SW480 (cell line): ENCODE measurements around the gene VASH2.
"Not testable (repeated sequence)": the region's sequence is repeated elsewhere in the genome, so short reads cannot be mapped to it uniquely, and the experiment has no call there.

Source experiments
- DNase-seq: peaks from one replicate; pipeline ENCODE4 v3.0.0-alpha.2; 2016; ENCODE audit warnings: low spot score

The VASH2 gene

DNA sequence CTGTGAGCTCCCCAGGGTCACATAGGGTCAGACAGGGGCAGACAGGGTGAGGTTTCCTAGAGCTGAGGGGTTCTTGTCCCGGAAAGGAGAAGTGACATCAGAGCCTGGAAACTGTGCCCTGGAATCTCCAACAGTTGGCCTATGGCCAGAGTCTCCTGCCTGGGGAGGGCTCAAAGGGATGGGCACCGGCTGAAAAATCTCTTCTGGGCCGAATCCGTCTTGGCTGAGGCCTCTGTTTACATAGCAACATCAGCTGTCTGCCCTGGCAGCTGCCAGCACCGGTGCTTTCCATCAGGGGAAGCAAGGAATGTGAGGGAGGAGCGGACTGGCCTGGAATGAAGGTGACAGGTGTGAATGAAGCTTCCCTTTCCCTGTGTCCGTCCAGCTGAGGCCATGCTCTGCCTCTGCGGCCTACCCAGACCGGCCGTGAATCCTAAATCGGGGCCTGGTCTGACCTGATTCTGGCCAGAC lies 30.7 kb downstream of the VASH2 start:
- no peak for DNase-seq

DNA sequence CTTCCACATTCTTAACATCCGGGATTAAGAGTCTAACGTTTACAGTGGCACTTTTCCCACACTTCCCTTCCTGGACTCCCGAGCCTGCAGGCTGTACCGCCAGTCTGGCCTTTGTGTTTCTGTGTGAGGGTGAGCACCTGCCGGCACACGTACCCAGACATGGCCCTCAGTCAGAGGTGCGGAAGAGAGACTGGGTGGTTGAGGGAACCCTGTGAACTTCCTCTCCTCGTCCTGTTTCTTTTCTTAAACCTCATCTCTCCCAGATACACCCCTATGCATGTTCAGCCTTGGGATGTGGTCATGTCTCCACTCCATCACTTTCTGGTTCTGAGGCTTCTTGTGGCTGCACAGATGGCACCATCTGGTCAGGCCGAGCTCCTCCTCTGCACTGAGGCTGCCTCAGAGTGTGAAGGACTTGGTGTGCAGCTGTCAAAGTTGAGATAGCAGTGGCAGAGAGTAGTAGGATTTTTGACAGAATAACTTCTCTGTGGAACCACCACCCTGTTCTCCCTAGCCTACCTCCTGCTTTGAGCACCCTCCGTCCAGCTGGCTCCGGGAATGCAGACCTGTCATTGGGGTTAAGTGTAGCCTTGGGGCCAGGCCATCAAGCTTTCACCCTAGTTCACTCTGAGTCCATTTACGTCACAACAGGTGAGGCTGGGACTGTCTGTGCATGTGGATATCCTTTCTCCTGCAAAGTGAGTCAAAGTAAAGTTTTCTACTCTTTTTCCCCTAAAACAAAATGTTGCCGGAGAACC lies 31.4 kb downstream of the VASH2 start:
- DNase-seq, result no peak

DNA sequence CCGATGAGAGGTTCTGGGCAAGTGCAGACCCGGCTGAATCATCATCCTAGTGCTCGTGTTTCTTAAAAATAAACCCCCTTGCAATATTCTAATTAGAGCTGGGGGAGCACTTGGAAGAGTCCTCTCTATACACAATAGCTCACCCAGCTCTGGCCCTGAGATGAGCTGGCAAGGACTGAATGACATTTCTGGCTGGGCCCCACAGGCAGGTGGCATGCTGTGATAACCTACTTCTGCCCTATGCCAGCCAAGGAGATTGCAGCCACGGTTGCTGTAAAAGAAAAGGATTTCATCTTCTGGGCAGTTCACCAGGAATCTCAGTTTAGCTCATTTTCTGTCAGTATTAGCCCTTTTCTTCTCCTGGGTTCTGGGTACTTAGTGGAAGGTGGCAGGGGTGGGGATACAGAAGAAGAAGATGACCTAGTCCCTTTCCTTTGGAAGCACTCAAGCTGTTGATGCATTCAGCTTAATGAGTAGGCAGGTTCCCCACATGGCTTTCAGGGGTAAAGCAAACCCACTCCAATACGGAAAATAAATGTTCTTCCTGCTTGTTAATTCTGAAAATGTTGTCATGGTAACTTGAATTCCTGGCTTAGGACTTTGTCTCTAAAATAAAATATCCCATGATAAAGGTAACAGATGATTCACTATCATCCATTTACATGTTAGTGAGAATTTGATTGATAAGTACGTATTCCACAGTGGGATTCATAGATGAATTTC lies 32.2 kb downstream of the VASH2 start:
- DNase-seq, result no peak

DNA sequence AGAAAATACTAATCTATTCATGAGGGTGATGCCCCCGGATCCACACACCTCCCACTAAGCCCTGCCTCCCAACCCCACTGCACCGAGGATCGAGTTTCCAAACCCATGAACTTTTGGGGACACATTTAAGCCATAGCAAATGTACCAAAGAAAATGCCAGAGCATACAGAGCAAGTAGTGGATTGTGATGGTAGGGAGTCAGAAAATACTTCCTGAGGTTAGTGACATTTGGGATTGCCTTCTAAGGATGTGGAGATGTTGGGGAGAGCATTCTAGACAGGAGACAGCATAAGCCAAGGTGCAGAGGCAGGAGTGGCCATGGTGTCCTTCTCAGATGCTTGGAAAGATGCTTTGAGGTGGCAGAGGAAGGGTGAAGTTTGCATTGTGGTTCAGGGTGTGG lies 33.1 kb downstream of the VASH2 start:
- DNase-seq, result no peak

- no peak for DNase-seq
These were observed 34.4 kb downstream of the VASH2 start for GRCh38 chr1:212984522-212985291.

DNA sequence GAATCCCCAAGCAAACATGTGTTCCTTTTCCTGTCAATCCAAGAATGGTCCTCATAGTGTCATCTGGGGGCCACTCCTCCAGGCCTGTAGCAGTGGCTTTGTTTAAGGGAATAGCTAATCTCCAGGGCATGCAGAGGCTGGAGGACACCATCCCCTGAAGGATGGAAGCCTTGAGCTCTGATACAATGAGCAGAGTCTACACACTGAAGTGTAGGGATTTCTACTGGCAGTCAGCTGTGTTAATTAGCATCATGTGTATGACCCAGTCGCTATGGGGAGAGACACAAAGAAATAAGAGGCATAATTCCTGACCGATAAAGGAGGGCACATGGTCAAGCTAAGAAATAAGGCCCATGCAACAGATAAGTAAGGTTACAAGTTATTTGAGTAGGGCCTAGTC lies 36.2 kb downstream of the VASH2 start:
- DNase-seq, result no peak

DNA sequence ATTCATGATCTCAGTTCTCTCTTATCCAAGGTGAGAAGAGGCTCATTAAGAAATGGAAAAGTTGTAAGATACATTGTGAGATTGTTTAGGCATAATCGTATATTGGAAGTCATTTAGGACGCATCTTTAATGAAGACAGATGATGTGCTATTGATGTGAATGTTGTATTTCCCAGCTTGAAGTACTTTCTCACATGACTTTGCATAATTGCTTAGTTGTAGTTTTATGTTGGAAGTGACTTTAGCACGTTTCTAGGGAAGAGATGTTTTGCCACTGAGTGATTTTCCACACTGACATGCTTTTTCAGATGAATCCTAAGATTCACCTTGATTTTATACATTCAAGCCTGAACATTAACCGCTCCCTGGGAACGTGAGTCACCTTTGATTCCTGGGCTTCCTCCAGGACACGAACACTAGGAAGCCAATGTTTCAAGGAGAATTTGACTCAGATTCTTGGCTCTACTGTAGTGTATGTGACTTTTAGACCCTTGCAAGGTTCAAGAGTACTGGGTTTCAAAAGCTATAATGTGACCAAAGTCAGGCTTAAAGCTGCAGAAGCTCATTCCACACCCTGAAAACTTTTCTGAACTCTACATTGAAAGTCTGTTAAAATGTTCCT lies 37.5 kb downstream of the VASH2 start:
- no peak for DNase-seq

- DNase-seq, result no peak
These were observed 39.9 kb downstream of the VASH2 start for GRCh38 chr1:212990276-212990675.

DNA sequence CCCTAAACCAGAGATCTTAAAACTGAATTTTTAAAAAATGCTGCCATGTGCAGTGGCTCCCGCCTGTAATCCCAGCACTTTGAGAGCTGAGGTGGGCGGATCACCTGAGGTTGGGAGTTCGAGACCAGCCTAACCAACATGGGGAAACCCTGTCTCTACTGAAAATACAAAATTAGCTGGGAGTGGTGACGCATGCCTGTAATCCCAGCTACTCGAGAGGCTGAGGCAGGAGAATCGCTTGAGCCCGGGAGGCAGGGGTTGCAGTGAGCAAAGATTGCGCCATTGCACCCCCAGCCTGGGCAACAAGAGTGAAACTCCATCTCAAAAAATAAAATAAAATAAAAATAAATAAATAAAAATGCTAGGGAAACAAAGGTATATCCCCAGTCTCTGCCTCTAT lies 43.6 kb downstream of the VASH2 start:
- DNase-seq, result not testable (repeated sequence)

GRCh38 chr1:212994926-212995325 lies 44.6 kb downstream of the VASH2 start:
- DNase-seq, result no peak

- DNase-seq, result no peak
These were observed 52.9 kb downstream of the VASH2 start for GRCh38 chr1:213003256-213003655.

GRCh38 chr1:213008564-213008963 lies 58.2 kb downstream of the VASH2 start:
- no peak for DNase-seq

DNA sequence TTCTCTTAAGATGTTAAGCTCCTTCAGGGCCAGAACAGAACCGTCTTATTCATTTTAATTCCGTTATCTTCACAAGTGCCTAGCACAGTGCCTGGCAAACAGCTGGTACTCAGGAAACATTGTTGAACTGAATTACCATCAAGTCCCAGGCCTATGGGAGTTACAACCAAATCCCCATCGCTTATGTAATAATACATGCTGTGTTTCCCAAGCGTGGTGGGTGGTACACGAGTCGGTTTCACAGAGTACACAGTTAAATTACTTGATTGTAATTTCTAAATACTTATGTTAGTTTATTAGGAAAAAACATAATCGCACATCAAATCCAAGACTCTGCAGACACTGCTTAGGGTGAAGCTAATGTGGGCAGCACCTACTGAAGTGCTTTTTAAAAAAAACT lies 64.3 kb downstream of the VASH2 start:
- peak; percentile 14 for DNase-seq

DNA sequence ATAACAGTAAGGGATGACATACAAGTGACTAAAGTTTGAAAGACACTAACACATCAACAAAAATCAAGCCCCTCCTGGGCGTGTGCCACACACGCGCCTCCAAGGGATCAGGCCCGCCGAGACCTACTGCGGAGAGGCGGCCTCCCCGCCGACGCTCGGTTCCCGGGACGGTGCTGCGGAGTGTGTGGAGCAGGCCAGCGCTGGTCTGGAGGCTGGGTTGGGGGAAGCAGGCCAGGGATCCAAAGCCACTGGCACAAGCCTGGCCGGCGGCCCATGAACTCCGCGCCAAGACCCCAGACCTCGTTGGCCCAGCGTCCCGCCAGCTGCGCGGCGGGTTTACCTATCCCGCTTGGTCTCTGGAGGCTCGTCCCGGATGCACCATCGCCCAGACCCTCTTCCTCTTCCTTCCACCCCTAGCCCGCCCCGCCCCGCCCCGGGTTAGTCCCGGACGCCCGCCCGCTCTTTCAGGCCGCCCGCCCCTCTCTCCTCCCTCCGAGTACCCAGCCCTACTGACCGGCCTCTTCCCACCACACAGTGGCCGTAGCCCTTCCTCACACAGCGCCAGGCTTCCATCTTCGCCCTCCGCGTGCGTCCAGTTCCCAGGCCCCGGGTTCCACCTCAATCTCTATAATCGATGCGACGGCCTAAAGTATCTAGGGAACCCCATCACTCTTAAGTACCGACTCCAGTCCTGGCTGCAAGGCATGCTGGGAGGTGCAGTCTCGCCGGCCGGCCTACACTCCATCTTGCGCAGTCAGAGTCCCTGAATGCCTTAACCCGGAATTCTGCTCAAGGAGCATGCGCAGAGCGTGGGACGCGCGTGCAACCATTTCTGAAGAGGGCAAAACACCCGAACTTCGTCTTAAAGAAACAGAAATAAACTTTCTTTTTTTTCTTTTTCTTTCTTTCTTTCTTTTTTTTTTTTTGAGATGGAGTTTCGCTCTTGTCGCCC lies 65.0 kb downstream of the VASH2 start, which contains the start of gene ANGEL2:
ANGEL2 (minus strand) TSS at position 769 of the 952 bp plus-strand sequence; CDS start at position 573, 196 bp downstream.
- peak; percentile 96 for DNase-seq

GRCh38 chr1:213017447-213018273 lies 67.3 kb downstream of the VASH2 start:
- DNase-seq, result no peak

GRCh38 chr1:213019450-213019849 lies 69.1 kb downstream of the VASH2 start:
- no peak for DNase-seq

DNA sequence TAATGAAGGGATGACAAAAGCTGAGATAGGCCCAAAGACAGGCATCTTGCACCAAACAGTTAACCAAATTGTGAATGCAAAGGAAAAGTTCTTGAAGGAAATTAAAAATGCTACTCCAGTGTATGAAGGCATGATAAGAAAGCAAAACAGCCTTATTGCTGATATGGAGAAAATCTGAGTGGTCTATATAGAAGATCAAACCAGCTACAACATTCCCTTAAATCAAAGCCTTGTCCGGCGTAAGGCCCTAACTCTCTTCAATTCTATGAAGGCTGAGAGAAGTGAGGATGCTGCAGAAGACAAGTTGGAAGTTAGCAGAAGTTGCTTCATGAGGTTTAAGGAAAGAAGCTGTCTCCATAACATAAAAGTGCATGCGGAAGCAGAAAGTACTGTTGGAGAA lies 69.7 kb downstream of the VASH2 start:
- DNase-seq, result no peak

- not testable (repeated sequence) for DNase-seq
These were observed 76.7 kb downstream of the VASH2 start for GRCh38 chr1:213027024-213027423.

DNA sequence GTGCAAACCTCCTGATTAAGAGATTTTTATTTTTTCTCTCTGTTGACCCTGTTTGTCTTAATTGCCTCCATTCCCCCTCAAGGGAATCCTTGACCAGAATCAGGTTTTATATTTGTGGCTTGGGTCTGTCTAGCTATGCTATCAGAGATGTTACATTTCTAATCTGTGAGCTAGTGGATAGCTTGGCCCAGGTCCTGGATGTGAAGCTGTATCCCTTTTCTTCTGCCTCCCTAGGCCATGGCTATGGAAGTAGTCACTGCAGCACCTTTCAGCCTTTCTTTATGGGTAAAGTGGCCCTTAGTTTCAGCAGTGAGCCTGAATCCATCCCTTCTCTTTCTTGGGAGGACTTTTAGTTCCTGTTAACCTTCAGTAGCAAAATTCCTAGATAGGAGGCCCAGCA lies 82.3 kb downstream of the VASH2 start:
- no peak for DNase-seq

DNA sequence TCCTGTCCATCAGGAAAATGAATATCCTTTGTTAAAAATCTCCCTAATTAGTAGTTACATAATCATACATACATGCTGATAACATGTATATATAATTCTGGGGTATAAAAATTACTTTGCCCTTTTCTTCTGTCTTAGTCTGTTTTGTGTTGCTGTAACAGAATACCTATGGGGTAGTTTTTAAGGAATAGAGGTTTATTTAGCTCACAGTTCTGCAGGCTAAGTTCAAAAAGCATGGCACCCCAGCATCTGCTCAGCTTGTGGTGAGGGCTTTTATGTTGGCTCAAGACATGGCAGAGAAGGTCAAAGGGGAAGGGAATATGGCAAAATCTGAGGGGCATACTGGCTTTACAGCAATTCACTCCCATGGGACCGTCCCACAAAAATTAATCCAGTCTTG lies 84.4 kb downstream of the VASH2 start:
- DNase-seq, result no peak
